Measurements from ENCODE around the gene TYROBP. TPM values are rescaled to one million over a fixed set of nuclear protein-coding genes. Genes with fewer than 3 reads are reported as not detected.

TYROBP gene
- total and polyA plus RNA-seq, 2 of the 8 experiments (the other 6 are each of a cell fraction or from before 2014, with no cell fraction given), result 0.18 TPM; not detected in 1

- no peak overlapping the region for H2BK12ac ChIP-seq (ENCODE audit: low read depth, low read length)
- no peak overlapping the region for H4K5ac ChIP-seq (ENCODE audit: insufficient read length, low read depth, low read length)
- no peak overlapping the region for H3K4ac ChIP-seq (replicated peaks; ENCODE audit: insufficient read length, low read depth, low read length)
- H3K79me2 ChIP-seq (ENCODE audit: control insufficient read depth in 1 of 2, insufficient read depth in 2 of 2, low read length in 2 of 2), result no peaks in the 10 kb centered on the region
- no peaks in the 10 kb centered on the region for H4K20me1 ChIP-seq (replicated peaks in 1 of 2; ENCODE audit: control insufficient read depth in 1 of 2, insufficient read depth in 2 of 2, low read length in 2 of 2)
- no peak overlapping the region for H2BK15ac ChIP-seq (ENCODE audit: low read length)
- H3K27me3 ChIP-seq (replicated peaks in 1 of 4; ENCODE audit: control insufficient read depth in 3 of 4, extremely low read depth in 1 of 4, insufficient read depth in 3 of 4, low read length in 3 of 4), result no peaks in the 10 kb centered on the region
- H2BK5ac ChIP-seq (ENCODE audit: low read depth, low read length), result no peak overlapping the region
- H2BK20ac ChIP-seq (ENCODE audit: low read length), result no peak overlapping the region
- no peaks in the 10 kb centered on the region for H3K79me1 ChIP-seq (ENCODE audit: low read depth, low read length)
- no peak overlapping the region for H3K23ac ChIP-seq (ENCODE audit: insufficient read length)
- no peak overlapping the region for H2AFZ ChIP-seq (ENCODE audit: low read length)
- no peak overlapping the region for H3K4me3 ChIP-seq (ENCODE audit: extremely low read depth in 1 of 4, insufficient read depth in 2 of 4, low read depth in 3 of 4, low read length in 4 of 4)
- FAIRE-seq, result no peak
- H4K8ac ChIP-seq (ENCODE audit: extremely low read depth, insufficient read depth, low read length), result no peak overlapping the region
- H3K23me2 ChIP-seq (ENCODE audit: low read depth, low read length), result no peaks in the 10 kb centered on the region
- H3K4me2 ChIP-seq (ENCODE audit: insufficient read depth in 1 of 2, low read depth in 2 of 2, low read length in 2 of 2), result no peak overlapping the region
- no peak overlapping the region for H4K91ac ChIP-seq (replicated peaks; ENCODE audit: insufficient read length, low read length)
- no peak overlapping the region for H3K14ac ChIP-seq (ENCODE audit: insufficient read length)
- H2BK120ac ChIP-seq (replicated peaks; ENCODE audit: low read depth, low read length), result no peak overlapping the region
- no peaks in the 10 kb centered on the region for H3K36me3 ChIP-seq (ENCODE audit: control insufficient read depth in 2 of 4, insufficient read depth in 4 of 4, low read length in 3 of 4)
- no peak overlapping the region for H2AK5ac ChIP-seq (ENCODE audit: low read depth, low read length)
- no peak overlapping the region for H3K56ac ChIP-seq (replicated peaks; ENCODE audit: insufficient read length, low read depth, low read length)
- no peak overlapping the region for H3K9ac ChIP-seq (replicated peaks in 1 of 4; ENCODE audit: extremely low read depth in 1 of 4, low read depth in 3 of 4, low read length in 3 of 4)
- H3K27ac ChIP-seq (ENCODE audit: low read depth, low read length), result no peak overlapping the region
- H3K18ac ChIP-seq (ENCODE audit: extremely low read depth, low read length), result no peak overlapping the region
- ChIA-PET CTCF (ENCODE audit: partially characterized antibody) (interaction anchor here (1.0 to 4.4 kb wide), 4 partner anchors 10 to 119 kb away, joined by 3 to 13 read pairs (median 4); no protein-coding TSS in a partner anchor), POLR2A (ENCODE audit: partially characterized antibody) (no interaction called here)
- H3K9me3 ChIP-seq (ENCODE audit: insufficient read depth in 2 of 2, low read depth in 1 of 2, low read length in 1 of 2), result no peaks in the 10 kb centered on the region
- 80% methylated on average over 3 of the region's 3 CpGs; no CpG with 5 or more reads in 1 of the 2 experiments for WGBS, 2 experiments (ENCODE audit: extremely low coverage in 1 of 2, insufficient coverage in 1 of 2, insufficient read length in 1 of 2, insufficient replicate concordance in 2 of 2, low coverage in 1 of 2, low lambda C conversion rate in 2 of 2, missing lambda C conversion rate in 1 of 2)
- no peak for DNase-seq (ENCODE audit: low read depth in 1 of 2, low spot score in 2 of 2)
- no peaks in the 10 kb centered on the region for H3K4me1 ChIP-seq (replicated peaks in 1 of 4; ENCODE audit: control insufficient read depth in 3 of 4, insufficient read depth in 4 of 4, low read length in 3 of 4)
- TF ChIP-seq TBP (IDR thresholded peaks at IDR 0.05; ENCODE audit: low read depth, low read length) (no peak), KDM4A (IDR thresholded peaks at IDR 0.05; ENCODE audit: low read depth, low read length, severe bottlenecking) (no peak), SUZ12 (IDR thresholded peaks at IDR 0.05; ENCODE audit: low read length) (no peak), RFX5 (IDR thresholded peaks at IDR 0.05; ENCODE audit: borderline replicate concordance, low read depth, low read length) (no peak), ASH2L (IDR thresholded peaks at IDR 0.05; ENCODE audit: low read length) (no peak), SP1 (IDR thresholded peaks at IDR 0.05; ENCODE audit: low read depth, low read length) (no peak)
Observed at GRCh38 chr19:35915443-35915842, 7.3 kb upstream of the TYROBP start.

All from H1 (cell line).